HG03460 (cell line): ENCODE measurements around the gene SLC45A1.
"Not testable (repeated sequence)": the region's sequence is repeated elsewhere in the genome, so short reads cannot be mapped to it uniquely, and the experiment has no call there.

Experiments used
- ATAC-seq: cut with Tn5 transposase; IDR thresholded peaks from one replicate; pipeline ENCODE4 v1.9.1; 2021; ENCODE audit not compliant: unreplicated experiment

The SLC45A1 gene

GRCh38 chr1:8317647-8318381, at the start of gene SLC45A1:
SLC45A1 (plus strand) TSS chr1:8318114; CDS start chr1:8324330, 6,216 bp downstream.
- no peak for ATAC-seq

- ATAC-seq = no peak
Measured at GRCh38 chr1:8273036-8273435, 44.9 kb upstream of the SLC45A1 start.

DNA sequence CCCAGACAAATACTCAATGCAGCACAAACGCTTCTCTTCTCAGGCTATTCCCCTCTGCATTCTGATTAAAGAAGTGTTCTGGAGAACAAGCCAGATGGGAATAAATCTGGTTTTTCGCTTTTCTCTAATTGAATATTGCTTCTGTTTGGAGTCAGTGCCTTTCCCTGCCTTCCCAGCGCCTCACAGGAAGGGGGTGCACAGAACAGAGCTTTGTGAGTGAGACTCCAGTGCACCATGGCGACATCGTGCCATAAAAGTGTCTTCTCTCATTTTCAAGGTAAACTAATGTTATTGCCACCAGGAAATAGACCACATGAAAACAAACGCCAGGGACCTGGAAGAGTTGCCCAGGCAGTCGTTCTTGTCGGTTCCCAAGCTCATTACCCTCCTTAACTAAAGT, 43.6 kb upstream of the SLC45A1 start:
- no peak for ATAC-seq

GRCh38 chr1:8276173-8276914, 41.6 kb upstream of the SLC45A1 start:
- no peak for ATAC-seq

DNA sequence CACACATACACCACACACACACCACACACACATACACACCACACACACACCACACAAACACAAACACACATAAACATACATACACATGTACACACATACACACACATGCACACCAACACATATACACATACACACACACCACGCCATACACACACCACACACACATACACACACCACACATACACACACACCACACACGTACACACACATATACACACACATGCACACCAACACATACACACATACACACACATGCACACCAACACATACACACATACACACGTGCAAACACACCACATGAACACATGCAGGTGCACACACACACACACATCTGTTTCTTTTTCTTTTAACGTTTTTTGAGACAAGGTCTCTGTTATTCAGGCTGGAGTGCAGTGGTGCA, 41.0 kb upstream of the SLC45A1 start:
- no peak for ATAC-seq

GRCh38 chr1:8278677-8279076, 39.2 kb upstream of the SLC45A1 start:
- not testable (repeated sequence) for ATAC-seq

- ATAC-seq = no peak
Measured at GRCh38 chr1:8281843-8282509, 35.9 kb upstream of the SLC45A1 start.

- peak; percentile 87 for ATAC-seq
Measured at GRCh38 chr1:8283058-8283884, 34.6 kb upstream of the SLC45A1 start.

GRCh38 chr1:8284127-8284526, 33.8 kb upstream of the SLC45A1 start:
- no peak for ATAC-seq

DNA sequence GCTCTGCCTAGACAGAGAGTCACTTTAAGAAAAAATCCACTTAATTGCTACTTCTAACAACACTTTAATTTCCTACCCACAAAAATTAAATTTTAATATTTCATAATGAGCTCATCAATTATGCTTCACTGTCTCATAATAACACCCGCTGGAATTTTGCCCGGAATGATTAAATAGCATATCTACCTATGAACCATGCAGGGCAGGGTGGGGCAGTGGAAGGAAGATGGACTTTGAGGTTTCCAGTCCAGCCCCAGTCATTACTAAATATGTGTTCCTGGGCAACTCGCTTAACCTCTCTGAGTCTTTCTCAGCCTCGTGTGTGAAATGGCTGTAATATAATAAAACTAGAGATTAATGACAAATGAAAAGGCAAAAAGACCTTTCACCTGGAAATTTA, 32.8 kb upstream of the SLC45A1 start:
- ATAC-seq = no peak

DNA sequence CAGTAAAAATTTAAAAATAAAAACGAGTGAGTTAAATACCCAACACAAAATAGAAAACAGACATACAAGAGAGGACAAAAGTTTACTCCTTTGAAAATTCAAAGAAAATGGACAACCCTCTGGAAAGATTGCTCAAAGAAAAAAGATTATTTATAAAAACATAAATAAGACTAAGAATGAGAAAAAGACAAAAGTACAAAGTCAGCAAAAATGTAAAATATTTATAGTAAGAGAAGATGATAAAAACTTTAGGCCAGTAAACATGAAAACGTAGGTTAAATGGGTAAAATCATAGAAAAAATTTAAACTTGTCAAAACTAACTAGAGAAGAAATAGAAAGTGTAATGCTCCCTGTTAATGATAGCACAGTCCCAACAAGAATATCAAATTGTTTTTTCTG, 31.9 kb upstream of the SLC45A1 start:
- no peak for ATAC-seq

DNA sequence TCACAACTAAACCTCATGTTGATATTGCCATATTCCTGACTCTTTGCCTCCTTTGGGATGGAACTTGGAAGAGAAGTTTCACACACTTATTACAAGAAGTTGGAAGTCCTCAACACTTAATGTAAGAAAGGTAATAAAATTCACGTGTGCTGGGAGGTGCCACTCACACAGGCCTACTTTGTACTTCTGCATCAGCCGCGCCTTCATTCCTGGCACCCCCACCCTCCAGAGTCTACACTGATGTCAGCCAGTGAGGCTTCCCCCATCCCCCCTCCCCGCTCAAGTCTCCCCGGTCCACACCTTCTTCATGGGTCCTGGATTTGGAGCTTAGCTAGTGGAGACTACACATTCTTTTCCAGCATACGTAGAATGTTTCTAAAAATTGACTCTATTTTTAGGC, 24.8 kb upstream of the SLC45A1 start:
- no peak for ATAC-seq

DNA sequence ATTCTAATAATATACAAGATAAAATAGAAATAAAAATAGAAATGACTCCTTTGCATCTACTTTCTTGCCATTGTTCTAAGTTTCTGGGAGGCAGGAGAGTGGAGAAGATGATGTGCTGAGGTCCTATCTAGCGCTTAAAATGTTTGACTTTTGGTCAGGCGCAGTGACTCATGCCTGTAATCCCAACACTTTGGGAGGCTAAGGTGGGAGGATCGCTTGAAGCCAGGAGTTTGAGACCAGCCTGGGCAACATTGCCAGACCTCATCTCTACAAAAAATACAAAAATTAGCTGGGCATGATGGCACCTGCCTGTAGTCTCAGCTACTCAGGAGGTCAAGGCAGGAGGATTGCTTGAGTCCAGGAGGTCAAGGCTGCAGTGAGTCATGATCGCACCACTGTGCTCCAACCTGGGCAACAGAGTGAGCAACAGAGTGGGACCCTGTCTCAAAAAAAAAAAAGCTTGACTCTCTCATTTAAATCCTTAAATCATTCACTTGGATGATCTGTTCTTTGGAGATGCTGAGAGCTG, 24.2 kb upstream of the SLC45A1 start:
- ATAC-seq = no peak

DNA sequence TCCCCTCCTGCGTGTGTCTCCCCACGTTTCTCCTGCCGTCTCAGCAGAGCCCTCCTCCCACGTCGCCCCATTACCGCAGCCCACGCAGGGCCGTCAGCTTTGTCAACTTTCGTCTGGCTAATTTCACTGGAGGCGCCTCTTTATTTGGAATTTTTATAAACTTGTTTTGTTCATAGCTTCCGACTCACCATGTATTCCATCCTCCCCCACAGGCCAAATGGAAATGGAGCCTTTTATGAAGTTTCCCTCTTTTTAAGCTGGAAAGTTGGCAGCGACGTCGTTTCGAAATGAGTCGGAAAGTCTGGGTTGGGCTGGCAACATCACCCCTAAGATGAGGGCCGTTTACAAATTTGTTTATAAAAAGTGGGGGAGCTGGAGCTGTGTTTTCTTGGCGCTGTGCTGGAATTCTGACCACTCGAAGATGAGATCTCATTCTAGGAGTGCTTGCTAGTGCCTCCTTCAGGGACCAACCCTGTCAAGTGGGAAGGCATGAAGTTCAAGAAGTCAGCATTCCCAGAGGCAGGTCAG, 23.7 kb upstream of the SLC45A1 start:
- no peak for ATAC-seq

GRCh38 chr1:8297245-8297644, 20.7 kb upstream of the SLC45A1 start:
- ATAC-seq = no peak

- no peak for ATAC-seq
Measured at GRCh38 chr1:8299963-8300362, 18.0 kb upstream of the SLC45A1 start.

GRCh38 chr1:8302081-8302956, 15.6 kb upstream of the SLC45A1 start:
- no peak for ATAC-seq

GRCh38 chr1:8303141-8303540, 14.8 kb upstream of the SLC45A1 start:
- no peak for ATAC-seq

GRCh38 chr1:8303876-8304275, 14.0 kb upstream of the SLC45A1 start:
- no peak for ATAC-seq

- ATAC-seq = no peak
Measured at GRCh38 chr1:8307628-8308027, 10.3 kb upstream of the SLC45A1 start.
